Activated B cell treated with CpG ODN at 0.5 μM for 24 hours (primary cell): ENCODE data around the gene SEMA4C. TPM values are rescaled to one million over a fixed set of nuclear protein-coding genes. Genes with fewer than 3 reads are reported as not detected.
"Not testable (repeated sequence)": the region's sequence is repeated elsewhere in the genome, so short reads cannot be mapped to it uniquely, and the experiment has no call there.

ENCODE experiments used
- ATAC-seq: fragments of 200-7000 bp; cut with Tn5 transposase; one replicate; pipeline ENCODE4 v1.10.0; 2021; ENCODE audit warnings: low read depth, mild to moderate bottlenecking, moderate library complexity
- CTCF ChIA-PET: fragments of 350-600 bp; sonication (Branson Sonifier 250); formaldehyde crosslinking; loops from one replicate; lab custom pipeline; 2021; ENCODE audit warnings: antibody characterized with exemption; lab: Charles Lee
- POLR2A ChIA-PET: fragments of 350-600 bp; sonication (Branson Sonifier 250); formaldehyde crosslinking; loops from one replicate; lab custom pipeline; 2021; ENCODE audit warnings: antibody characterized with exemption; lab: Charles Lee
- DNase-seq: peaks from one replicate; pipeline ENCODE4 v3.0.0; 2022
- H3K27ac Mint-ChIP-seq: one replicate; pipeline ENCODE4 v1.8.0; 2020; ENCODE audit warnings: mixed read lengths
- H3K27me3 Mint-ChIP-seq: one replicate; pipeline ENCODE4 v1.8.0; 2021; ENCODE audit warnings: mixed read lengths
- H3K36me3 Mint-ChIP-seq: one replicate; pipeline ENCODE4 v1.8.0; 2021; ENCODE audit warnings: low read depth, mixed read lengths
- H3K4me1 Mint-ChIP-seq: one replicate; pipeline ENCODE4 v1.8.0; 2021; ENCODE audit warnings: mixed read lengths
- H3K4me3 Mint-ChIP-seq: one replicate; pipeline ENCODE4 v1.8.0; 2020; ENCODE audit warnings: mild to moderate bottlenecking, mixed read lengths
- H3K9me3 Mint-ChIP-seq: one replicate; pipeline ENCODE4 v1.8.0; 2020; ENCODE audit warnings: mixed read lengths
- CTCF ChIP-seq: fragments of 200-600 bp; IDR thresholded peaks from one replicate; pipeline ENCODE4 v1.8.0; 2022; ENCODE audit warnings: antibody characterized with exemption, mild to moderate bottlenecking
- intact Hi-C: fragments of 100-400 bp; cut with micrococcal nuclease; formaldehyde crosslinking; loops from one replicate; pipeline ENCODE4 v1.15.1; 2024
- total RNA-seq: library from RNA; stranded (reverse); gene quantifications from 2 replicates; pipeline ENCODE4 v1.2.3, GENCODE V29; 2022

SEMA4C gene
- total RNA-seq, 1 donor from 2014 or later: 0.55 TPM

DNA sequence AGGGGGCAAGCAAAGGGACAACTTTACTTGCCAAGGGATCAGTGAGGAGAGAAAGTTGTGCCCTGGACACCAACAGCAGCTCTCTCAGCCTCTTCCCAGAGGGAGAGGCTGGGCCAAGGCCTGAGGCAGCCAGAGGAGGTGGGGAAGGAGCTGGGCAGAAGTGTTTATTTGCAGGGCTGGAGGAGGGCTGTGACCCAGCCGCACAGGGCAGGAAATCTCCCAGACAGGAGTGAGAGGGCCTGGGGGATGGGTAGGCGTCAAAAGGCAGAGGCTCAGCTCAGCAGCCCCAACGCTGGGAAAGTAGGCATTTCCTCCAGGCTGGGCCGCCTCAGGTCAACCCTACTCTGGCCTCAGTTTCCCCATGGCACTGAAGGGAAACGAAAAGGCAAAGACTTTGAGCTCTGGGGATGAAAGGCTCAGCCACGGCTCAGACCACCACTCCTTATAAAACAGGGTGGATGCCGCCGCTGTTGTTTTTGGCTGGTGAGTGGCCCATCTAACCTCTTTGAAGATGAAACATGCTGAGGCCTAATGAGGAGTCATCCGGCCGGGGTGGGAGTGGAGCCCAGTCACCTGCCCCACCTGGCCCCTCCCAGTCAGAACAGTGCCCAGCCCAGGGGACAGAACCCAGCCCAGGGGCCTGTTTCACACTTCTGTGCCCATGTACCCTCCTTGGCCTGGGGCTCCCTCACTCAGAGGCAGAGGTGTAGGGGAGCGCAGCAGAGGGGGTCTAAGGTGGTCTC, 21.9 kb upstream of the SEMA4C start:
- peaks cover 15% of the 10 kb centered on the region for H3K4me1 Mint-ChIP-seq
- intact Hi-C loops: no loop called here
- no peaks in the 10 kb centered on the region for H3K27me3 Mint-ChIP-seq
- no peak for ATAC-seq
- TF ChIP-seq CTCF: no peak
- DNase-seq: no peak
- no peaks in the 10 kb centered on the region for H3K9me3 Mint-ChIP-seq
- H3K36me3 Mint-ChIP-seq: no peaks in the 10 kb centered on the region
- no peak overlapping the region for H3K27ac Mint-ChIP-seq
- ChIA-PET CTCF (no interaction called here), POLR2A (no interaction called here)
- H3K4me3 Mint-ChIP-seq: no peak overlapping the region

- ATAC-seq (no peak), DNase-seq (no peak)
- H3K4me1 Mint-ChIP-seq: peaks cover 18% of the 10 kb centered on the region
- no peak for TF ChIP-seq CTCF
- H3K4me3 Mint-ChIP-seq: no peak overlapping the region
- H3K9me3 Mint-ChIP-seq: no peaks in the 10 kb centered on the region
- H3K27me3 Mint-ChIP-seq: no peaks in the 10 kb centered on the region
- no peaks in the 10 kb centered on the region for H3K36me3 Mint-ChIP-seq
- ChIA-PET CTCF (no interaction called here), POLR2A (no interaction called here)
- intact Hi-C loops: no loop called here
- no peak overlapping the region for H3K27ac Mint-ChIP-seq
These were observed 21.0 kb upstream of the SEMA4C start for GRCh38 chr2:96890726-96891385.

- TF ChIP-seq CTCF: no peak
- Mint-ChIP-seq H3K9me3 (no peaks in the 10 kb centered on the region), H3K4me3 (no peak overlapping the region), H3K27me3 (no peaks in the 10 kb centered on the region), H3K4me1 (peaks cover 18% of the 10 kb centered on the region), H3K36me3 (no peaks in the 10 kb centered on the region), H3K27ac (no peak overlapping the region)
- ATAC-seq (no peak), DNase-seq (no peak)
- CTCF ChIA-PET: no interaction called here
- intact Hi-C loops: no loop called here
- POLR2A ChIA-PET: no interaction called here
These were observed 20.4 kb upstream of the SEMA4C start for GRCh38 chr2:96890252-96890651.

GRCh38 chr2:96889502-96889901, 19.6 kb upstream of the SEMA4C start:
- CTCF ChIA-PET, ATAC-seq, H3K9me3 Mint-ChIP-seq, DNase-seq, intact Hi-C loops, H3K4me3 Mint-ChIP-seq, H3K36me3 Mint-ChIP-seq, H3K27me3 Mint-ChIP-seq, H3K27ac Mint-ChIP-seq: not testable (repeated sequence)
- POLR2A ChIA-PET: interaction anchor here (0.7 kb wide), 1 partner anchor 23 kb away, joined by 5 read pairs; no protein-coding TSS in a partner anchor
- peaks cover 18% of the 10 kb centered on the region for H3K4me1 Mint-ChIP-seq

- Mint-ChIP-seq H3K9me3 (no peaks in the 10 kb centered on the region), H3K4me1 (peaks cover 18% of the 10 kb centered on the region), H3K4me3 (no peak overlapping the region)
These were observed 18.5 kb upstream of the SEMA4C start for GRCh38 chr2:96888072-96889011.

More at GRCh38 chr2:96888072-96889011, 18.5 kb upstream of the SEMA4C start:
- no peak for DNase-seq
- Mint-ChIP-seq H3K27me3 (no peaks in the 10 kb centered on the region), H3K36me3 (no peaks in the 10 kb centered on the region), H3K27ac (no peak overlapping the region)
- CTCF ChIA-PET: no interaction called here
- intact Hi-C loops: no loop called here
- POLR2A ChIA-PET: no interaction called here
- TF ChIP-seq CTCF: no peak
- ATAC-seq: peak; percentile 54
